ENCODE results near the gene RRP8. TPM values are rescaled to one million over a fixed set of nuclear protein-coding genes. Genes with fewer than 3 reads are reported as not detected.

Gene RRP8
- total and polyA plus RNA-seq, 2 donors (not counting 1 experiment from before 2014, with no cell fraction given), result 12.1 to 13.2 TPM

DNA sequence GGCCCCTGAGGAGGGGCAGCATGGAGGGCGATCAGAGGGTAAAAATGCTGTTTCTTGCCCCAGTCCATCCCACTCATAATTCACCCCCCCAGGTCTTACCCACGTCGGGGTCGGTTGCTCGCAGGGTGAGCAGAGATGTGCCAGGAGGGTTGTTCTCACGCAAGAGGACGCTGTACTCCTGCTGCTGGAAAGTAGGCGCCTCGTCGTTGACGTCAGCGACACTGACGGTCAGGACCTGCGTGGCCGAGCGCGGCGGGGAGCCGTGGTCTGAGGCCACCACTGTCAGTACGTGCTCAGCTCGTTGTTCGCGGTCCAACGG is 26.1 kb upstream of the RRP8 start:
- Histone ChIP-seq H3K9ac (ENCODE audit: insufficient read depth, low read length) (no peak overlapping the region), H3K4me3 (replicated peaks in 1 of 4; ENCODE audit: control extremely low read depth in 1 of 4, insufficient read depth in 1 of 4, low read depth in 3 of 4, low read length in 4 of 4) (no peak overlapping the region), H3K27ac (ENCODE audit: insufficient read depth, low read length) (no peak overlapping the region), H4K20me1 (ENCODE audit: control insufficient read depth, extremely low read depth, insufficient read depth, low read length) (no peaks in the 10 kb centered on the region), H3K9me3 (ENCODE audit: control insufficient read depth, insufficient read depth, low read depth, low read length) (no peaks in the 10 kb centered on the region), H3K4me1 (ENCODE audit: control insufficient read depth, extremely low read depth, insufficient read depth, low read length) (no peaks in the 10 kb centered on the region), H3K36me3 (ENCODE audit: control insufficient read depth, insufficient read depth, low read length) (no peaks in the 10 kb centered on the region), H3K27me3 (ENCODE audit: control insufficient read depth, insufficient read depth, low read length) (no peaks in the 10 kb centered on the region), H3K4me2 (ENCODE audit: extremely low read depth, insufficient read depth, low read length) (no peak overlapping the region), H2AFZ (ENCODE audit: low read length) (no peak overlapping the region), H3K79me2 (ENCODE audit: control insufficient read depth, insufficient read depth, low read length) (no peaks in the 10 kb centered on the region)
- DNase-seq (ENCODE audit: low read depth in 2 of 2), result no peak
- TF ChIP-seq, protein P1, sequence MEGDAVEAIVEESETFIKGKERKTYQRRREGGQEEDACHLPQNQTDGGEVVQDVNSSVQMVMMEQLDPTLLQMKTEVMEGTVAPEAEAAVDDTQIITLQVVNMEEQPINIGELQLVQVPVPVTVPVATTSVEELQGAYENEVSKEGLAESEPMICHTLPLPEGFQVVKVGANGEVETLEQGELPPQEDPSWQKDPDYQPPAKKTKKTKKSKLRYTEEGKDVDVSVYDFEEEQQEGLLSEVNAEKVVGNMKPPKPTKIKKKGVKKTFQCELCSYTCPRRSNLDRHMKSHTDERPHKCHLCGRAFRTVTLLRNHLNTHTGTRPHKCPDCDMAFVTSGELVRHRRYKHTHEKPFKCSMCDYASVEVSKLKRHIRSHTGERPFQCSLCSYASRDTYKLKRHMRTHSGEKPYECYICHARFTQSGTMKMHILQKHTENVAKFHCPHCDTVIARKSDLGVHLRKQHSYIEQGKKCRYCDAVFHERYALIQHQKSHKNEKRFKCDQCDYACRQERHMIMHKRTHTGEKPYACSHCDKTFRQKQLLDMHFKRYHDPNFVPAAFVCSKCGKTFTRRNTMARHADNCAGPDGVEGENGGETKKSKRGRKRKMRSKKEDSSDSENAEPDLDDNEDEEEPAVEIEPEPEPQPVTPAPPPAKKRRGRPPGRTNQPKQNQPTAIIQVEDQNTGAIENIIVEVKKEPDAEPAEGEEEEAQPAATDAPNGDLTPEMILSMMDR (conservative IDR thresholded peaks at IDR 0.05 in 1 of 2, IDR thresholded peaks at IDR 0.05 in 1 of 2; ENCODE audit: low read depth in 1 of 2, low read length in 2 of 2), result no peak
- no peak for TF ChIP-seq EZH2 (IDR thresholded peaks at IDR 0.05; ENCODE audit: low read length, missing control alignments)

DNA sequence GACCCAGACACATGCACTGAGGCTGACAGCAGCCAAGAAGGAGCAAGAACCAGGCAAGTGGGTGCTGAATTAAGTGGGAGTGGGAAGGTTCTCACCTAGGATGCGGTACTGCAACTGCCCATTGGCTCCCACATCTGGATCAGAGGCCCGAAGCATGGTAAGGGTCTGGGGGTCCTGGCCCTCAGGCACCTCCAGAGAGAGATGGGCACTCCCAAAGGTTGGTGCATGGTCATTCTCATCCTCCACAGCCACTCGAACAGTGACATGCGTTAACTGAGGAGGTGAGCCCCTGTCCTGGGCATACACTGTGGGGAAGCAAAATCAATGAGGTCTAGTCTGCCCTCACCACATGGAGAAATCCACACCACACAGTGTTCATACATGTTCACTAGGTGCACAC is 25.1 kb upstream of the RRP8 start:
- Histone ChIP-seq H3K4me3 (replicated peaks in 1 of 4; ENCODE audit: control extremely low read depth in 1 of 4, insufficient read depth in 1 of 4, low read depth in 3 of 4, low read length in 4 of 4) (no peak overlapping the region), H4K20me1 (ENCODE audit: control insufficient read depth, extremely low read depth, insufficient read depth, low read length) (no peaks in the 10 kb centered on the region), H3K79me2 (ENCODE audit: control insufficient read depth, insufficient read depth, low read length) (no peaks in the 10 kb centered on the region), H3K9ac (ENCODE audit: insufficient read depth, low read length) (no peak overlapping the region), H3K9me3 (ENCODE audit: control insufficient read depth, insufficient read depth, low read depth, low read length) (no peaks in the 10 kb centered on the region), H3K27ac (ENCODE audit: insufficient read depth, low read length) (no peak overlapping the region), H3K36me3 (ENCODE audit: control insufficient read depth, insufficient read depth, low read length) (no peaks in the 10 kb centered on the region), H2AFZ (ENCODE audit: low read length) (no peak overlapping the region), H3K4me1 (ENCODE audit: control insufficient read depth, extremely low read depth, insufficient read depth, low read length) (no peaks in the 10 kb centered on the region), H3K4me2 (ENCODE audit: extremely low read depth, insufficient read depth, low read length) (no peak overlapping the region), H3K27me3 (ENCODE audit: control insufficient read depth, insufficient read depth, low read length) (no peaks in the 10 kb centered on the region)
- DNase-seq (ENCODE audit: low read depth in 2 of 2), result no peak
- TF ChIP-seq, protein P1 (conservative IDR thresholded peaks at IDR 0.05 in 1 of 2, IDR thresholded peaks at IDR 0.05 in 1 of 2; ENCODE audit: low read depth in 1 of 2, low read length in 2 of 2), result no peak
- no peak for TF ChIP-seq EZH2 (IDR thresholded peaks at IDR 0.05; ENCODE audit: low read length, missing control alignments)

DNA sequence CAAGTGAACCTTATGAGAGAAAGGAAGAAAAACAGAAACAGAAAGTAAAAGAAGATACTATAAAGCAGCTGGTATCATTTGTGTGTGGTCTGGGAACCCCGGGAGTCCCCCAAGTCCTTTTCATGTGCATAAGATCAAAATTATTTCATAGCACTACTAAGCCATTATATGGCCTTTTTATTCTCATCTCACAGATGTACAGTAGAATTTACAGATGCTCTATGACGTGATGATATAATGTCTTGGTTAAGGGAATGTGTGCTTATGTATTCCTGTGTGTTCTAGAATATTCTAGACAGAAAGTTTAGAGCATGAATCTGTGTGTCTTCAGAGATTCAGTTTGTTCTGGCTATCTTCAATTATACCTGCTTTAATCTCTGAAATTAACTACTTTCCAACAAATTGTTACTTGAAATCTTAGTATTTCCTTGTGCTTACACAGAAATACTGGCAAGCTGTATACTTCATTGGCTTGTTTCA is 24.4 kb upstream of the RRP8 start:
- Histone ChIP-seq H3K36me3 (ENCODE audit: control insufficient read depth, insufficient read depth, low read length) (no peaks in the 10 kb centered on the region), H3K79me2 (ENCODE audit: control insufficient read depth, insufficient read depth, low read length) (no peaks in the 10 kb centered on the region), H3K27me3 (ENCODE audit: control insufficient read depth, insufficient read depth, low read length) (no peaks in the 10 kb centered on the region), H3K4me3 (replicated peaks in 1 of 4; ENCODE audit: control extremely low read depth in 1 of 4, insufficient read depth in 1 of 4, low read depth in 3 of 4, low read length in 4 of 4) (no peak overlapping the region), H3K9me3 (ENCODE audit: control insufficient read depth, insufficient read depth, low read depth, low read length) (no peaks in the 10 kb centered on the region), H3K4me1 (ENCODE audit: control insufficient read depth, extremely low read depth, insufficient read depth, low read length) (no peaks in the 10 kb centered on the region), H3K9ac (ENCODE audit: insufficient read depth, low read length) (no peak overlapping the region), H4K20me1 (ENCODE audit: control insufficient read depth, extremely low read depth, insufficient read depth, low read length) (no peaks in the 10 kb centered on the region), H3K27ac (ENCODE audit: insufficient read depth, low read length) (no peak overlapping the region), H3K4me2 (ENCODE audit: extremely low read depth, insufficient read depth, low read length) (no peak overlapping the region), H2AFZ (ENCODE audit: low read length) (no peak overlapping the region)
- no peak for DNase-seq (ENCODE audit: low read depth in 2 of 2)
- TF ChIP-seq, protein P1 (conservative IDR thresholded peaks at IDR 0.05 in 1 of 2, IDR thresholded peaks at IDR 0.05 in 1 of 2; ENCODE audit: low read depth in 1 of 2, low read length in 2 of 2), result no peak
- no peak for TF ChIP-seq EZH2 (IDR thresholded peaks at IDR 0.05; ENCODE audit: low read length, missing control alignments)
